K562 (cell line): Measurements from ENCODE around the gene YARS1. TPM values are rescaled to one million over a fixed set of nuclear protein-coding genes. Genes with fewer than 3 reads are reported as not detected.

Source experiments
- ARHGAP35 ChIP-seq: fragments of 450-650 bp; IDR thresholded peaks from 2 replicates; pipeline ENCODE4 v1.6.1; 2018; ENCODE audit not compliant: partially characterized antibody
- CHD1 ChIP-seq: fragments of 200-600 bp; sonication (generic); IDR thresholded peaks from one replicate; pipeline ENCODE4 v1.6.1; 2012; ENCODE audit warnings: mild to moderate bottlenecking, moderate library complexity, low read length, inconsistent platforms
- ESRRA ChIP-seq: fragments of 450-650 bp; IDR thresholded peaks from 2 replicates; pipeline ENCODE4 v1.6.1; 2014; ENCODE audit warnings: low read depth, mild to moderate bottlenecking, moderate library complexity, borderline replicate concordance
- EZH2 ChIP-seq: IDR thresholded peaks from 2 replicates; pipeline ENCODE4 v1.6.1; 2012; ENCODE audit warnings: low read depth, mild to moderate bottlenecking, inconsistent platforms, low read length, borderline replicate concordance
- FOXP1 ChIP-seq: sonication (generic); formaldehyde crosslinking; IDR thresholded peaks from 2 replicates; pipeline ENCODE4 v1.8.0; 2022; ENCODE audit warnings: mild to moderate bottlenecking, missing genetic modification reagents
- HIVEP1 ChIP-seq: fragments of 250-450 bp; sonication (Bioruptor Pico); IDR thresholded peaks from 2 replicates; pipeline ENCODE4 v1.4.0; 2020; ENCODE audit warnings: mild to moderate bottlenecking
- HNRNPK ChIP-seq: fragments of 200-400 bp; formaldehyde crosslinking; IDR thresholded peaks from one replicate; pipeline ENCODE4 v1.6.1; 2018; ENCODE audit warnings: mild to moderate bottlenecking, low read depth, low read length; ENCODE audit not compliant: poor library complexity, severe bottlenecking
- HNRNPLL ChIP-seq: fragments of 200-400 bp; formaldehyde crosslinking; IDR thresholded peaks from 2 replicates; pipeline ENCODE4 v1.6.1; 2017; ENCODE audit warnings: low read length, low read depth, mild to moderate bottlenecking; ENCODE audit not compliant: poor library complexity, severe bottlenecking
- MAFG ChIP-seq: fragments of 450-650 bp; conservative IDR thresholded peaks from 2 replicates; pipeline ENCODE4 v1.6.1; 2016; ENCODE audit warnings: missing genetic modification characterization, missing compliant biosample characterization
- MCM5 ChIP-seq: fragments of 450-650 bp; IDR thresholded peaks from 2 replicates; pipeline ENCODE4 v1.6.1; 2016; ENCODE audit warnings: low read depth
- NCOR1 ChIP-seq: fragments of 450-650 bp; IDR thresholded peaks from 2 replicates; pipeline ENCODE4 v1.6.1; 2016; ENCODE audit warnings: mild to moderate bottlenecking, moderate library complexity
- PHF20 ChIP-seq: fragments of 450-650 bp; IDR thresholded peaks from 2 replicates; pipeline ENCODE4 v1.6.1; 2018; ENCODE audit not compliant: partially characterized antibody
- POLR2AphosphoS5 ChIP-seq: IDR thresholded peaks from 2 replicates; pipeline ENCODE4 v1.6.1; 2011; ENCODE audit warnings: mild to moderate bottlenecking, low read depth, low read length, moderate library complexity; ENCODE audit not compliant: control insufficient read depth, insufficient read depth
- RBM14 ChIP-seq: fragments of 200-400 bp; formaldehyde crosslinking; IDR thresholded peaks from 2 replicates; pipeline ENCODE4 v1.6.1; 2018; ENCODE audit warnings: low read depth, mild to moderate bottlenecking, low read length, moderate library complexity, borderline replicate concordance; ENCODE audit not compliant: insufficient read depth
- SRSF3 ChIP-seq: fragments of 200-400 bp; formaldehyde crosslinking; IDR thresholded peaks from 2 replicates; pipeline ENCODE4 v1.6.1; 2016; ENCODE audit warnings: mild to moderate bottlenecking, low read length, moderate library complexity; ENCODE audit not compliant: insufficient read depth
- ZFX ChIP-seq: sonication (generic); formaldehyde crosslinking; IDR thresholded peaks from 2 replicates; pipeline ENCODE4 v1.8.0; 2022; ENCODE audit warnings: mild to moderate bottlenecking, missing genetic modification reagents, moderate library complexity
- ZHX1 ChIP-seq: fragments of 150-350 bp; conservative IDR thresholded peaks from 2 replicates; pipeline ENCODE4 v1.6.1; 2014; ENCODE audit warnings: low read length
- ZNF140 ChIP-seq: fragments of 250-450 bp; sonication (Bioruptor Pico); IDR thresholded peaks from 2 replicates; pipeline ENCODE4 v1.8.0; 2021; ENCODE audit warnings: moderate library complexity, mild to moderate bottlenecking, inconsistent platforms
- ZNF347 ChIP-seq: fragments of 450-650 bp; formaldehyde crosslinking; IDR thresholded peaks from 2 replicates; pipeline ENCODE4 v1.4.0; 2020; ENCODE audit warnings: low read depth, mild to moderate bottlenecking, moderate library complexity
- ZNF444 ChIP-seq: fragments of 250-450 bp; sonication (Bioruptor Pico); IDR thresholded peaks from 2 replicates; pipeline ENCODE4 v1.4.0; 2020; ENCODE audit warnings: mild to moderate bottlenecking, moderate library complexity
- ZNF57 ChIP-seq: fragments of 450-650 bp; formaldehyde crosslinking; IDR thresholded peaks from 2 replicates; pipeline ENCODE4 v1.4.0; 2020; ENCODE audit warnings: mild to moderate bottlenecking, moderate library complexity
- ZNF696 ChIP-seq: fragments of 250-450 bp; sonication (Bioruptor Pico); conservative IDR thresholded peaks from 2 replicates; pipeline ENCODE4 v1.4.0; 2020; ENCODE audit warnings: mild to moderate bottlenecking, moderate library complexity
- polyA plus RNA-seq, 8 experiments: library from polyadenylated mRNA; depleted of rRNA in 4 of 8; stranded (reverse) in 5 of 8; unstranded in 3 of 8; fragments of >200 nt; fragmentation: Nextera tagmentation in 2 of 8; fragmentation: Illumina TruSeq in 1 of 8; extraction: Ambion mirVana in 2 of 8; extraction: Trizol in 1 of 8; gene quantifications; 2 replicates each; pipeline versions ENCODE4 v1.2.1 to v1.2.3, GENCODE V29; 2011 to 2014; ENCODE audit warnings: inconsistent platforms in 1 of 8, missing spikeins in 1 of 8
- total RNA-seq, 7 experiments: library from RNA; depleted of rRNA in 6 of 7; stranded (reverse); fragments of >200 nt in 6 of 7; fragmentation: Illumina TruSeq in 2 of 7; extraction: Trizol in 2 of 7; gene quantifications; 2 replicates each; pipeline versions ENCODE4 v1.2.1 to v1.2.3, GENCODE V29; 2011 to 2021; ENCODE audit warnings: low replicate concordance in 1 of 7
- TF ChIP-seq, protein P1 (sequence below): fragments of 450-650 bp; formaldehyde crosslinking; IDR thresholded peaks from 2 replicates; pipeline ENCODE4 v1.4.0; 2020; ENCODE audit warnings: mild to moderate bottlenecking, mixed read lengths
- TF ChIP-seq, protein P2 (sequence below): fragments of 450-650 bp; formaldehyde crosslinking; IDR thresholded peaks from 2 replicates; pipeline ENCODE4 v1.4.0; 2020; ENCODE audit warnings: mild to moderate bottlenecking, moderate library complexity

YARS1 gene
- total and polyA plus RNA-seq, 9 of the 15 experiments (the other 6 are each of a cell fraction or from before 2014, with no cell fraction given) = 66.2 to 336 (median 201) TPM

GRCh38 chr1:32773018-32773763 lies 44.0 kb downstream of the YARS1 start (continued):
- TF ChIP-seq ZNF347 (CRISPR knock-in tag) (no peak), ZFX (CRISPR knock-in tag) (no peak; the same call in 1 of the 2 replicates), ARHGAP35 (no peak), EZH2 (no peak), ZNF696 (CRISPR knock-in tag) (no peak), CHD1 (no peak), HNRNPK (no peak), ESRRA (peak; percentile 48; the same call in 1 of the 2 replicates), PHF20 (no peak), HIVEP1 (CRISPR knock-in tag) (no peak), ZNF140 (CRISPR knock-in tag) (no peak), ZNF444 (CRISPR knock-in tag) (no peak), RBM14 (no peak), ZHX1 (peak; percentile 60; the same call in 1 of the 2 replicates), FOXP1 (peak; percentile 86), NCOR1 (no peak), ZNF57 (0 out of 2 replicates have a peak, but pooled peaks have one; percentile 54), SRSF3 (no peak), HNRNPLL (peak; percentile 33), MAFG (no peak), MCM5 (no peak), POLR2AphosphoS5 (no peak; the same call in 1 of the 2 replicates)
- TF ChIP-seq, protein P1, sequence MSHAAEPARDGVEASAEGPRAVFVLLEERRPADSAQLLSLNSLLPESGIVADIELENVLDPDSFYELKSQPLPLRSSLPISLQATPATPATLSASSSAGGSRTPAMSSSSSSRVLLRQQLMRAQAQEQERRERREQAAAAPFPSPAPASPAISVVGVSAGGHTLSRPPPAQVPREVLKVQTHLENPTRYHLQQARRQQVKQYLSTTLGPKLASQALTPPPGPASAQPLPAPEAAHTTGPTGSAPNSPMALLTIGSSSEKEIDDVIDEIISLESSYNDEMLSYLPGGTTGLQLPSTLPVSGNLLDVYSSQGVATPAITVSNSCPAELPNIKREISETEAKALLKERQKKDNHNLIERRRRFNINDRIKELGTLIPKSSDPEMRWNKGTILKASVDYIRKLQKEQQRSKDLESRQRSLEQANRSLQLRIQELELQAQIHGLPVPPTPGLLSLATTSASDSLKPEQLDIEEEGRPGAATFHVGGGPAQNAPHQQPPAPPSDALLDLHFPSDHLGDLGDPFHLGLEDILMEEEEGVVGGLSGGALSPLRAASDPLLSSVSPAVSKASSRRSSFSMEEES (CRISPR knock-in tag) = no peak
- TF ChIP-seq, protein P2, sequence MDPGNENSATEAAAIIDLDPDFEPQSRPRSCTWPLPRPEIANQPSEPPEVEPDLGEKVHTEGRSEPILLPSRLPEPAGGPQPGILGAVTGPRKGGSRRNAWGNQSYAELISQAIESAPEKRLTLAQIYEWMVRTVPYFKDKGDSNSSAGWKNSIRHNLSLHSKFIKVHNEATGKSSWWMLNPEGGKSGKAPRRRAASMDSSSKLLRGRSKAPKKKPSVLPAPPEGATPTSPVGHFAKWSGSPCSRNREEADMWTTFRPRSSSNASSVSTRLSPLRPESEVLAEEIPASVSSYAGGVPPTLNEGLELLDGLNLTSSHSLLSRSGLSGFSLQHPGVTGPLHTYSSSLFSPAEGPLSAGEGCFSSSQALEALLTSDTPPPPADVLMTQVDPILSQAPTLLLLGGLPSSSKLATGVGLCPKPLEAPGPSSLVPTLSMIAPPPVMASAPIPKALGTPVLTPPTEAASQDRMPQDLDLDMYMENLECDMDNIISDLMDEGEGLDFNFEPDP (CRISPR knock-in tag) = no peak
